ENCODE data around the gene NDUFS6.
"Not testable (repeated sequence)": the region's sequence is repeated elsewhere in the genome, so short reads cannot be mapped to it uniquely, and the experiment has no call there.

Gene NDUFS6

DNA sequence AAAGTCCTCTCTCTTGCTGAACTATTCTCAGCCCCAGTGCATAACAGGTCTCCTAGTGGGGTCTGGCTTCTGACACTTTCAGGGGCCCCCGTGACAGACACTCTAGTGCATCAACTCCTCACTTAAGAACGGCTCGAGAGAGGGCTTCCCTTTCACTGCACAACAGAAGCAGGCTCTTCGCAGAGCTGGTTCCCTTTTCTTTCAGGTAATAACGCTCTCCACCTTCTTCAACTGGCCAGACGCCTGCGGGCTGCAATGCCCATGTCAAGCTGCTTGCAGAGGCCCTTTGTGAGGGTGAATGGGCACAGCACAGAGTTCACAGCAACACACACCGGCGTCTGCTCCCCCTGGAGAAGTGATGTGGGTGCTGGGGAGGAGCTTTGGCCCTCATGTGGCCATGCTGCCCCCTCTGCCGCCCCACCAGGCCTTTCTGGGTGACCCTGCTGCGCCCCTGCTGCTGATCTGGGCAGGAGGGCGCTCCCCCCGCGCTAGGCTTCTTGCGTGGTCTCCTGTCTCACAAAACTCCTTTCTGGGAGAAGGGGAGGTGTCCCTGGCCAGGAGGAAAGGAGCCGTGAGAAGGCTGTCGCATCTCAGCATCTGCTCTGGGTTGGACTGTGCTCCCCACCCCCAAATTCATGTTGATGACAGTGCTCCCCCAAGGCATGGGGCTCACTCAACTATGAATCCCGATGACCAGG is 4.0 kb upstream of the NDUFS6 start:
- no peak for DNase-seq (ENCODE audit: low read depth in 2 of 2)

DNA sequence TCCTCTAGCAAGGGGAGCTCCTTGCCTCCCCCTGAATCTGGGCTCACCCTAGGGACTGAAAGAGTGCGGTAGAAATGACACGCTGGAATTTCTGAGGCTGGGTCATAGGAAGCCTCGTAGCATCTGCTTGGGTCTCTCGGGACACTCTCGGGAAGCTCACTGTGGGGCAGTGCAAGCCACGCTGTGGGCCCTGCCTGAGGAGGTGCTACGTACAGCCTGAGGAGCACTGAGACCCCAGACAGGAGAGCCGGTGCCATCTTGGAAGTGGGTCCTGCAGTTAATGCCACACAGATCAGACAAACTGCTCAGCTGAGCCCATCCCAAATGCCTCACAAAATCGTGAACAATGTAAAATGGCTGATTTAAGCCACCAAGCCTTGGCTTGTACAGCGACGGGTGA is 3.4 kb upstream of the NDUFS6 start:
- no peak for DNase-seq (ENCODE audit: low read depth in 2 of 2)

DNA sequence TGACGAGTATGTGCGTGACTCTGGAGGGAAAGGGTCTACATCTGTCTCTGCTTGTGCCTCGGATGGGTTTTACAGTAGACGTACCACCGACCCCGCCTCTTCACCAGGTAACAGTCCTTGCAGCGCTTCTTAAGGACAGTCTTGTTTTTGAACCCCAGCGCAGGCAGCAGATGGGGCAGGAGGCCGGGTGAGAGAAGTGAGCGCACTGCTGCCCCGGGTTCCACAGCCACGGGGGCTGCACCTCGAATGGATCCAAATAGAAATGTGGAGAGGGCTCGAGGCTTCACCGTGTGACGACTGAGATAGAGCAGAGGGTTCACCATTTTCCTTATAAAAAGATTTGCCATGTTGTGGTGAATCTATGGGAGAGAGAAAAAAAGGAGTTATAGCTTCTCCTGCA is 2.6 kb upstream of the NDUFS6 start:
- not testable (repeated sequence) for DNase-seq (ENCODE audit: low read depth in 2 of 2)

DNA sequence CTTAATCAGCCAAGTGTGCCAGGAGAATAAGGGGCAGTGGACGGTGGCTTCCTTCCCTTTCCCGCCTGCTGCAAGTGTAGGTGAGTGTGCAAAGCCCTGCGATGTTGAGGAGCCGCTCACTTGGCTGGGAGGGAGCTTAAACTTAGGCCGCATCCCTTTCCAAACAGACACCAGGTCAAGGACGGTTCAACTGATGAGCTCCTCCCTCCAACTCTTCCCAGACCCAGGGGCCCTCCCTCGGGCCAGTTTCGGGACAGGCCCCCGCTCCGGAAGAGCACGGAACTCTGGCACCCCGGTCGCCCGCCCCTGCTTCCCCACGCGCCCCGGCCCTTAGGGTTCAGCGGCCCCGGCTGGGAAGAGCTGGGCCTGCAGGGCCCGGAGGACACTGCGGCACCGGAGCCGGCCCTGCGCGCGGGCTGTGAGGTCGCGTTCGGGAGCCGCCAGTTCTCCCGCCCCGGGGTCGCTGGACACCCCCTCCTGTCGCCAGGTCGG is 2.1 kb upstream of the NDUFS6 start:
- DNase-seq (ENCODE audit: low read depth in 2 of 2) = no peak

DNA sequence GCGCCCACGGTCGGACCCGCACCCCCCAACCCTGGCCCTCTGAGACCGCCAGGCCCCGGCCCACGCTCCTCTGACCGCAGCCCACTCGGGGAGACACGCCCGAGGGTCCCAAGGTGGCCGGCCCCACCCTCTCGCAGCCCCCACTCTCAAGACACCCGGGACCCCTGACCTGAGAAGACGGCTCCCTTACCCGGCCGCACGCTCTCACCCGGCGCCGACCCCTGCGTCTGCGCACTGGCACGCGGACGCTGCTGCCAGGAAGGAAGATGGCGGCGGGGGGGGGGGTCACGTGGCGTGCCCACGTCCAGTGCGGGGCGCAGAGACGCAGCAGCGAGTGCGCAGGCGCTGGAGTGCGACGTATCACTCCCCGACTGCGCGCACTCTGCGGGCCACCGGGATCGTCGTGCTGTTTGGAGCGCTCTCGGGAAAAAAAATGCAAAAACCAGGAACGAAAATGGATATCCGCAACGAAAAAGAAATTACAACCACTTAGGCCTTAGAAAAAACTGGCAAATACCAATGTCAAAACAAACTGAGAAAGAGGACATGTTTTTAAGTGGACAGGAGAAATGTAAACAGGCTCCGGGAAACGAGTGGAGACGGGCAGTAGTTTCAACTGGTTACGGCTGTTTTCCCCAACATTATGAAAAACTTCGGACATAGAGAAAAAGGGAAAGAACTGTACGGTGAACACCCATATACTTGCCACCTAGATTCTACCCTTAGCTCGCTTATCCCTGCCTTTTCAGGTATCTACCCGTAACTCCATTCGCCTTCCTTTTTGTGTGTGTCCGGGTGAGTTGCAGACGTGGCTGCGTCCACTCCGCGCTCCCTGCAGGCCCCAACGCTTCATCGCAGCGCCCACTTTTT is 1.4 kb upstream of the NDUFS6 start, which contains the start of gene MRPL36:
Gene MRPL36 (minus strand): TSS at position 236 of the 870 bp plus-strand sequence. CDS start 902 bp downstream, outside the sequence.
- peak; percentile 82 to 89 for DNase-seq (ENCODE audit: low read depth in 2 of 2)

DNA sequence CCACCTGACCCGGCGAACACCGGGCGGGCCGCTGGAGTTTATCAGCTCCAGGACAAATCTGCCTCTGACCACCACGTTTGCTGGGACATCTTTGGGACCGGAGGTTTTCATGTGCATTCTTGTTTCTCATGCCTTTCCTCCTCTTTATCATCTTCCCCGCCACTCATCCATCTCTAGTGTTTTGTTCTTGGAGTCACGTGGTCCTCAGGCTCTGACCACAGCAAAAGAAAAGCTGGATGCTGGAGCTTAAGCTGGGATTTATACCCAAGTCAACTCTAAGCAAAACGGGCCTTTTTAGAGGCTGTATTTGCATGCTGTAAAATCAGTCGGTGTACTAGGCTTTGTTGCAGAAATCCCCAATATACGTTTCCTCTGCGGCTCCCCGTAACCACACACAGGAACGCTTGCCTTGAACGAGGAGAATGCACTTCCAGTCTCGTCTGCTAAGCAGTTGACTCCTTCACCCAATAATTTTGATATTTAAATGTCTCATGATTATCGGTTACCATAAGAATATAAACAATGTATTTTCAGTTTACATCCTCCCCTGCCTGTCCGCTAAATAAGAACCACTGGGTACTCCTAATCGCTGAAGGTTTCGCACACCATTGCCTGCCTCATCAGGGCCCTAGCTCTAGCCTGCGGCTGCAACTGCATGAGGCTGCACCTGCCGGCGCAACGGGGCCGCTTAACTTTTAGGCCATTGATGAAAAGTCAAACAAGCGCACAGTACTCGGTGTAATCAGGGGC is 560 bp upstream of the NDUFS6 start:
- no peak for DNase-seq (ENCODE audit: low read depth in 2 of 2)

DNA sequence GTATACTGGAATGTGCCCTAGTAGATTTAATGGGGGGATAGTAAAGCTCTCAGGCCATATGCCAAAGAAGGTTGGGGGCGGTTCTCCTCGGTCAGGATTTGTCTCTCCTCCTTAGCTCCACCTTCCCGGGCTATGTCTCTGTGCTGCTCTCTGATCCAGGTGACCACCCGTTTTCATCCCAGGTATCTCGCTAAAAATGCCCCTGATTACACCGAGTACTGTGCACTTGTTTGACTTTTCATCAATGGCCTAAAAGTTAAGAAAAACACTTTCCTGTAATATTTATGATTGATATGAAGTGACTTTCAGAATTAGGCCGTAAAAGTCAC is 724 bp downstream of the NDUFS6 start:
- no peak for DNase-seq (ENCODE audit: low read depth in 2 of 2)

DNA sequence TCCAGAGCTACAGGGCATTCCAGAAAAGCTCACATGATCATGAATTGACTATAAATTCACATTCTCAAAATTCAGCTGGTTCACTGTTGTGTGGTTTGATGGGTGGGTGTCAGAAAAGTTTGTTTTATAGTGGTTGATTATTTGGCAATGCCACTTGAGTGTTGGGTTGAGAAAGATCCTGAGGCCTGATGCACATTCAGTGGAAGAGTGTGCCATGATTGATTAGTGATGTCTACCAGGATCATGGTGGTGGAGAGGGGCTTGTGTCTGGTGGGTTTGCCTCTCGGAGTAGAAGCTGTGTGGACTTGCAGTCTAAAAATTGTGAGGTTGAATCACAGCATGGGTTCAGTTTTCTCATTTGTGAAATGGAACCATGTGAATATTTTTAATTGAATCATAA is 2.0 kb downstream of the NDUFS6 start:
- no peak for DNase-seq (ENCODE audit: low read depth in 2 of 2)

DNA sequence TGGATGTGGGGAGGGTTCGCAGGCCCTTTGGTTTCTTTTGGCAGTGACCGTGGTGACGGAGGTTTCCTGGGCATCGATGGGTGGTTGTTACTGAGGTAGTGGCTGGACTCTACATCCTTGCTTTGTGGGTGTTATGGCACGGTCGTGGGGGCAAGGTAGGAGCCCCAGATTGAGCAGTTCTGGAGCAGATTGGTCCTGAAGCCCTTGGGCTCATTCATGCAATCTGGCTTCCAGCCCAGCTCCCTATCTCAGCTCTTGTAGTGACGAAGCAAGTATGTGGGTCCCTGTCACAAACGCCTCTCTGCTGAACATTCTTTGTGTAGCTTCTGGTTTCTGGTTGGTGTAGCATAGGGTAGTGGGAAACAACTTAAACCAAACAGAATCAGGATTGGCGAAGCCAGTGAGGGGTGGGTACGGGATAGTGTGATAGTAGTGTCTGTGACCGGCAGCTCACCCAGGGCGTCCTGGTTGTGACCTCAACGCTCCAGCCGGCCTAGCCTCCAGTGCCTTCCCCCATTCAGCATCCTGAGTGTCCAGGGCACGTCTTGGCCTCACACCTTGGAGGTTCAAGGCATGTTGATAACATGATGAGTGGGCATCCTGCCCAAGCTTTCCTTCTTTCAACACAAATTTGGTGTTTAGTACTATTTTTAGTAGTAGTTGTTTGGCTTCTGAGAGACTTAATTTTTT is 2.9 kb downstream of the NDUFS6 start:
- DNase-seq (ENCODE audit: low read depth in 2 of 2) = no peak

DNA sequence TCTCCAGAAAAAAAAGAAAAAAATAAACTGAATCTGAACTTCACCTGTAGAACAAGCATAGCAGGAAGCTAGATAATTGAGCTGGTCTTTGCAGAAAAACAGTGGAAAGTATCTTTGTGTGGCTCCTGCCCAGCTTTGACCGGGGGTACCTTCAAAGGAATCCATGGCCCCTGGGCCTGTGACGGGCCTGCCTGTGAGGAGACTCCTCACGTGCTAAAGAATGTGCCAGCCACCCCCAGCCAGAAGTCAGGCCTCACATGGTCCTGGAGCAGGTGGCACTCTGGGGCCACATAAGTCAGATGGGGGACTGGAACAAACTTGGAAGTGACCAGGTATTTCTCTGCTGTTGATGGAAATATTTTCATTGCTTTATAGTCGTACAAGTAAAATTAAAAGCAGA is 4.1 kb downstream of the NDUFS6 start:
- no peak for DNase-seq (ENCODE audit: low read depth in 2 of 2)

DNA sequence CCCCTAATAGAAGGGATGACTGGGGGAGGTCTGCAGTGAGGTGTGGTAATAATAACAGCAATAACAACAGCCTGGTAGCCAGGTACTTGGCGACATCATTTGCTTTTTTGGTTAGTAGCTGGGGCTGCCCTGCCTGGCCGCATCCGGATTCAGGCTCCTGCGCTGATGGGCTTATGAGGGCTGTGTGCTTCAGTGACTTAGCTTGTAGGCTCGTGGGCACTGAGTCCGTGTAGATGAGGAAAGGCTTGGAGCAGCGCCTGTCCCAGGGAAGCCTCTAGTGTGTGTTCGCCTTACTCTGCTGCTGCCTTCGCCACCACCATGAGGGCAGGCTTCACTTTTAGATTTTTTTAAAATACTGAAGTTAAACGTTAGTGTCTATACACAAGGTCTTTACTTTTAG is 4.5 kb downstream of the NDUFS6 start:
- no peak for DNase-seq (ENCODE audit: low read depth in 2 of 2)

DNA sequence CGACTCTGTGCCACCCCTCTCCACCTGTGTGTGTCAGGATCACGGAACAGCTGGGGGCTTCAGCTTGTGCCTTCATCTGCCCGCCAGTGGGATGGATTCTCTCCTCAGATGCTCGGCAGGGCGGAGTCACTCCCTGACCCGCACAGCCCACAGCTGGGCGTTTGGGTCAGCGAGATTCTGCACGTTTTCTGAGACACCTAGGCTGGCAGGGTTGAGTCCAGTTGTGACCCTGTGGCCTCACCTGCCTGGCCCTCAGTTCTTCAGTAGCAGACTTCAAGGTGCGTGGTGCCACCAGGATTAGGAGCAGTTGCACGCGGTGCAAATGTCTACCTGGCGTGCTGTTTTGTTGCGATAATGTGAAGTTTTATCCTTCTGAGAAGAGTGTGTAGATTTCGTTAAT is 5.0 kb downstream of the NDUFS6 start:
- DNase-seq (ENCODE audit: low read depth in 2 of 2) = no peak

DNA sequence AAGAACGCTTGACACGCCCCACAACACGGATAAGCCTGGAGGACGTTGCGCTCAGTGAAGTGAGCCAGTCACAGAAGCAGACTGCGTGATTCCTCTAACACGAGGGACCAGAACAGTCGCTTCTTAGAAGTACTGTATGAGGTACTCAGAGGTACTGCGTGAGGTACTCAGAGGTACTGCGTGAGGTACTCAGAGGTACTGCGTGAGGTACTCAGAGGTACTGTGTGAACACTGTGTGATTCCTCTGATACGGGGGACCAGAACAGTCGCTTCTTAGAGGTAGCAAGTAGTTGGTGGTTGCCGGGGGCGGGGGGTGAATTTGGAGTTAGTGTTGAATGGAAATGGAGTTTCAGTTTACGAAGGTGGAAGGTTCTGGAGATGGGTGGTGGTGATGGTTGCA is 5.8 kb downstream of the NDUFS6 start:
- DNase-seq (ENCODE audit: low read depth in 2 of 2) = no peak

DNA sequence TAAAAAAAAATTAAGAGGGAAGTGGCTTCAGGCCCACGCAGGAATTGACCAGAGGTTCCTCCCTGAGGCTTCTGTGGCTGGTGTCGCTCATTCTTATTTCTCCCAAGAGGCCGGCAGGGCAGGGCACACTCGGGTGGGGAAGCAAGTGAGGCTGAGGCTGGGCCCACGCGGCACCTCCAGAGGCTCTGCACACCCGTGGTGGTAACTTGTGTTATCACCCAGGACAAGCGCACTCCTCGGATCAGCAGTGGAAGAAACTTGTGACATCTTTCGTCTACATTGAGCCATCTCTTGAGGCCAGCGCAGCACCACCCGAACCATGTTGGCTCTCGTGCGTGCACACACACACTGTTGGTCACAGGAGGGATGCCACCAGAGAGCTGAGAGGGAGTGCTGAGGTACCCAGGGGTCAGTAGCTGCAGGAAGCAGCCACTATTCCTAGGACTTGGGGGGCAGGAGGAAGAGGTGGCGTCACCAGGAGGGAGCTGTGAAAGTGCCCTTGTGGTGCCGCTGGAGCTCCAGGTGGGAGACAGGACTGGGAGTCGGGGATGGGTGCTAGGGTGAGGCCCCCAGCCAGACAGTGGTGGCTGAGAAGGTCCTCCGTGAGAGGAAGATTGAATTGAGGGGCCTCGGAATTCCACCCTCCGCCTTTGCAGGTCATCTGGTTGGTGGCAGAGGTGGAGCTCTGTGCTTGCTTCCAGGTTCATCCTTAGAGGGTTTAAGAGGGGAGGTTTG is 6.4 kb downstream of the NDUFS6 start:
- DNase-seq (ENCODE audit: low read depth in 2 of 2) = no peak

DNA sequence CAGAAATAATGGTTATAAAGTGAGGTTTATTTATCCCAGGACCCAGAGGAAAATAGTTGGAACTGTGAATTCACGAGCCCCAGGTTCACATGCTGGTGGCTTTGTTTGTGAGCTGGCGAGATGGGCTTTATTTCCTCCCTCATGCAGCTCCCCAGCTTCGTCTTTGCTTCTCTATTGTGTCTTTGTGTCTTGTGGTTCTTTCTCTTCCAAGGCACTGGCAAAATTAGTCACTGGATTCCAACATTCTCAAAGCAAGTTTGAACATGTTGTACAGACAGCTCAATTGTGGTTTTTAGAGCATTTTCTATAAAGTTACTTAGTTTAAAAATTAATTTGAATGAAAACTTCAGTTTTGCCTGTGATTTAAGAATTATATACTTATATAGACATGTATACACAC is 7.2 kb downstream of the NDUFS6 start:
- no peak for DNase-seq (ENCODE audit: low read depth in 2 of 2)

DNA sequence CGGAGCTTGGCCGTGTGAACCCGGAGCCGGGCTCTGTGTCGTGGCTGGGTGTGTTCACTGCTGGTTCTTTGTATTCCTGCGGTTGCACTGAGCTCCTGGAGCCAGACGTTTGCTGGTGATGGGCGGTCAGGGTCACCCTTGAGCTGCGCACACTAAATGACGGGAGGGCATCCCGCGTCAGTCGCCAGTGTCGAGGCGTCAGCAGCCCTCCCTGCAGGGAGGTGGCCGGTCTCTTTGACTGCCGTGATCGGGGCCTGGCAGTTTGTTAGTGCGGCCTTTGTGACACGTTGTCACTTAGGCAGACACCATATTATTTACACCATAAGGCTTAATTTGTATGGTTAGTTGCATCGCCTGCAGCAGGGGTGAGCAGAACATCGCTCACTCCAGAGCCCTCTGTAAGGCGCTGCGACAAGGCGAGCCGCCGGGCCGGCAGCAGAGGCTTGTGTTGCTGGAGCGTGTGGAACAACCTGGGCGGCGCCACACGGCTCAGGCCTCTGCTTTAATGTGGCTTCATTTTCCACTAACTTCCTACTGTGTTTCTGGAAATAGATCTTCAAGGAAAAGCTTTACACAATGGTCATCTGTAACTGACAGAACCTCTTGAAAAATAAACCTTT is 8.3 kb downstream of the NDUFS6 start:
- DNase-seq (ENCODE audit: low read depth in 2 of 2) = no peak

DNA sequence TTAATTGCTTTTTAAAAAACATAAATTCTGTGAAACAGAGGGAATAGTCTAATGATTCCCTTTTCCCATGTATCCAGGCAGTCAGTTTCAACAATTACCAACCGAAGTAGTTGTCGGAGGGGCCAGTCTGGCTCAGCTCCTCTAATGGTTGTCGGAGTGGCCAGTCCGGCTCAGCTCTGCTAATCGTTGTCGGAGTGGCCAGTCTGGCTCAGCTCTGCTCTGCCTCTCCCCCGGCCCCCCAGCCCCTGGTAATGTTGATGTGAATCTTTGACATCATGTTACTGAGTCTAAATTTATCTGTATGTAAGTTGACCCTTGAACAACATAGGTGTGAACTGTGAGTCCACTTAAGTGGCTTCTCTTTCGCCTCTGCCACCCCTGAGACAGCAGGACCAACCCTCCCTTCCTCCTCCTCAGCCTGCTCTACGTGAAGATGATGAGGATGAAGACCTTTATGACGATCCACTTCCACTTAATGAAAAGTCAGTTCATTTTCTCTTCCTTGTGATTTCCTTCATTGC is 9.4 kb downstream of the NDUFS6 start:
- DNase-seq (ENCODE audit: low read depth in 2 of 2) = no peak

DNA sequence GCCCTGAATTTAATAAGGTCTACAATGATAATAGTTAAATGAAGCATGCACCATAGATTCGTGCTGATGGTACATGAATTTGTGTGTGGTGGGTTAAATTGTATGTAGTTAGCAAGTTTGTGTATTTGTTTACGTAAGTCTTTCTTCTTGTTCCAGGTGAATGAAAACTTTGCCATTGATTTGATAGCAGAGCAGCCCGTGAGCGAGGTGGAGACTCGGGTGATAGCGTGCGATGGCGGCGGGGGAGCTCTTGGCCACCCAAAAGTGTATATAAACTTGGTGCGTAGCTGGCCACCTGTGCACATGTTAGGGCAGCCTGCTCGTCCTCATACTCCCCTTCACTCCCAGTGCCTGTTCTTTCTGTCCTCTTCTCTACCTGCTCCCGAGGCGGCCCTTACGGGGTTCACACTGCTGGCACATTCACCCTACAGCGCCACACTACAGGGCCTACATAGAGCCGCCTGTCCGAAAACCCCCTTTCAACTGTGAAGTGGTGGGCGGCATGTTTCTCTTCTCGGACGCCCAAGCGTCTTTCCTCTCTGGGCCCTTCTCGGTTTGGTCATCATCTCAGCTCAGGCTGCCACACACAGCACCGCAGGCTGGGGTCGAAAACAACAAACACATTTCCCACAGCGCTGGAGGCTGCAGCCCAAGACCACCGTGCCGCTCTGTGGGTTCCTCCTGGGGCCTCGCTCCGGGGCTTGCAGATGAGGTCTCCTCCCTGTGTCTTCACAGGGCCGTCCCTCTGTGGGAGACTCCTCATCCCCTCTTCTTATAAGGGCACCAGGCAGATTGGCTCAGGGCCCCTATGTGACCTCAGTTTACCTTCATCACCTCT is 13.2 kb downstream of the NDUFS6 start:
- no peak for DNase-seq (ENCODE audit: low read depth in 2 of 2)

DNA sequence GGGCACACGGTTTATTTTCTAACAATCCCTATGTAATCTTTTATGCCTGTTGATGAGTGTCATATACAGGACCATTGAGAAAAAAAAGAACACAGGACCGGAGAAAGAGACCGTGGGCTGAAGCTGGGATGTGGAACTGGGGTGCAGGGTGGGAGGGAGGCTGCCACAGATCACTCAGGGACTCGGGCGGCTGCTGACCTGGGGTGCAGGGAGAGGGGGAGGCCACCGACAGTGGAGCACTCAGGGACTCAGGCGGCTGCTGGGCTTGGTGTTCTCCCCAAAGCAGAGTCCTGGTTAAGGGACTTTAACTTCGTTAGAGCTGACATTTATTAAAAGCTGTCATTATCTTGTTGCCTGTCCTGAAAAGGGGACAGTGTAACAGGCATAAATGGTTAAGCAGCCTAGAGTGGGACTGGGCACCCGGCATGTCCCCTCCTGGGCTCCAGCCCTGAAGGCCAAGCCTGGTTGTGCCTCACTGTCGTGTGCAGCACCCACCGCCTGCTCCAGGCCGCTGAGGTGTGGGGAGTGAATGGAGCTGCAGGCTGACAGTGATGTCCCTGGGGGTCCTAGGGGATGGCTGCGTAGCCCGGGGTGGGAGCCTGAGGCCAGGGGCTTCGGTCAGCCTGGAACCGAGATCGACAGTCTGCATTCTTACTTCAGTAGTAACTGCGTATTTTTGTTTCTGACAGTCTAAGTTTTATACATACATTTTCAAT is 14.0 kb downstream of the NDUFS6 start:
- DNase-seq (ENCODE audit: low read depth in 2 of 2) = no peak

Data from stimulated activated CD4-positive, alpha-beta T cell treated with anti-CD3 and anti-CD28 coated beads, Interleukin-1b, Interleukin-23, amount 100 ng/mL, for 1 hour (primary cell).